Stimulated activated CD4-positive, alpha-beta T cell treated with anti-CD3 and anti-CD28 coated beads, TNF-alpha, amount 100 ng/mL, for 24 hours (primary cell): ENCODE measurements around the gene WDR83.
A peak's percentile ranks its signal among the peaks of the same experiment; 100 is the strongest.
"Not testable (repeated sequence)": the region's sequence is repeated elsewhere in the genome, so short reads cannot be mapped to it uniquely, and the experiment has no call there.

Experiments used
- DNase-seq, 3 experiments: peaks; one replicate each; pipeline ENCODE4 v3.0.0-alpha.2; 2020; ENCODE audit warnings: low read depth in 3 of 3

Gene WDR83

DNA sequence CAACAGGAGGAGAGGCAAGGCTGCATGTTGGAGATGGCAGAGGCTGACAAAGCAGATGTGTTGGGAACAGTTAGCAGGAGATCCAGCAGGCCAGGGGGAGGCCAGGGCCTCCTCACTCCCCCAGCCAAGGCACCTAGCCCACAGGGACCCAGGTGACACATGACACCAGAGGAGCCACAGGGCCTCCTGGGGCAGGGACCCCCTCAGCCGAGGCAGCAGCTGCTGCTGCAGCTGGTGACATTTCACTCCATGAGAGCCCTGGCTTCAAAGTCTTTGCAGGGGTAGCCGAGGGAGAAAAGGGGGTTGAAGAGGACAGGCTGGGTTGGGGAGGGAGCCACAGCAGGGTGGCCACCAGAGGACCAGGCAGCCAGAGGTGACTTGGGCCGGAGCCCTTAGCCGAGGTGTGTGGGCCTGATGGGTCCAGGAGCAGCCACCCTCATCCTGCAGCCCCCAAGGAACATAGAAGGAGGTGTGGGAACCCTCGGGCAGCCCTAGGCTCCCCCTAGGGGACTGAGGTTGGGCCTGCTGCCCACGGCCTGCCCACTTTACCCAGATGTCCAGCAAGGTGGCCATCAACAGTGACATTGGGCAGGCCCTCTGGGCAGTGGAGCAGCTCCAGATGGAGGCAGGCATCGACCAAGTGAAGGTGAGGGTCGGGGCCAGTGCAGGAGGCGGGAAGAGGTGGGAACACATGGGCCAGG, 21.0 kb downstream of the WDR83 start, which contains the start of gene GNG14:
Gene GNG14, plus strand, starts transcription at position 503 of the 701 bp plus-strand sequence. Its CDS starts 51 bp downstream, at position 554.
- DNase-seq, result no peak

DNA sequence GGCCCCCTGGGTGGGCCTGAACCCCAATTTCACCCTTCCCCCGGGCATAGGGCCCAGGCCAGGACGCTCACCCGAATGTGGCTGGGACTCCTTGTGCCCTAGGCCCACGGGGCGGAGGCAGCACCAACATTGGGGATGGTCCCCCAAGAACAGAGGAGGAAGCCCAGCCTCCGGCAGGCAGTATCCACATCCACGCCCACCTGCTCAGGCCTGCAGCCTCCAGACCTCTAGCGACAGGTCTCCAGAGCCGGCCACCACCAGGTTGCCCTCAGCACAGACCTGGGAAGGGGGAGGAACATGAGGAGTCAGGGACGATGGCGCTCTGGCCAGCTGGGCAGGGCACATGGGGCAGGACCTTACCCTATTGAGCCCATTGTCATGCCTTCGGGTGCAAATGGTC, 22.4 kb downstream of the WDR83 start:
- no peak for DNase-seq

DNA sequence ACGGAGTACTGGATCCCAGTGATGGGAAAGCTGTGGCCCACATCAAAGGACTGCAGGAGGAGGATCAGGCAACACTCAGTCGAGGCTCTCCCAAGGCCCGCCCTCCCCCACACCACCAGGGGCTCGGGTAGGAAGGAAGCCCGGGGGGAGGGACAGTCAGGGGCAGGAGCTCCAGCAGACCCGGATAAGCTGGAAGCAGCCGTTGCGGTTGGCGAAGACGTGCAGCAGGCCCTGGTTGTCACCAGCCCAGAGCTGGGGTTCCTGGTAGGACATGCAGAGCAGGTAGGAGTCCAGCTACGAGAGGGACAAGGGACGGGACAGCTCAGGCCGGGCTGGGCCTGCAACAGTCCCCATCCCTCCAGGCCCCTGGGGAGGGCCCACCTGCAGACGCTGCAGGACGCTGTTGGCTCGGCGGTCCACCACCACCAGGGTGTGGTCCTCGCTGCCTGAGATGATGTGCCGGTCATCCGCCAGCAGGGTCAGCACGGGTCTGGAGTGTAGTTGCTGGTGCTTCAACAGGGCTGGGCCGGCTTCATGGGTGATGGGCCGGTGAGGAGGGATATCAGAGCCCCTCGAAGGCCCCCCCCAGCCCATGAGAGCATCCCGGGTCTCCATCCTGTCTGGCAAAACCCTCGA, 23.1 kb downstream of the WDR83 start:
- no peak for DNase-seq

DNA sequence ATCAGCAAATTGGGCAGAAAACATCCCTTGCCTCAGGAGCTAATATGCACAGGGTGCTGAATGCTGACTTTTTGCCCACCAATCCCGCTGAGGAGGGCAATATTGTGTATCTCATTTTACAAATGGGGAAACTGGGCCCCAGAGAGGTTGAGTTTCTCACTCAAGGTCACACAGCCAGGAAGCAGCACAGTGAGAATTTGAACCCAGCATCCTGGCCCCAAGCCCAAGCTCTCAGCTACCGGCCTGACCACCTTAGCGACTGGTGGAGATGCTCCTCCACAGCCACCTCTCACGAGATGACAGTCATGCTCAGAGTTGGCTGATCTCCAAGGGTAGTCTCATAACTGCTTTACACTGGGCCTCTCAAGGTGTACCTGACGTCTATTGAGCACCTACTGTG, 26.4 kb downstream of the WDR83 start:
- no peak for DNase-seq

DNA sequence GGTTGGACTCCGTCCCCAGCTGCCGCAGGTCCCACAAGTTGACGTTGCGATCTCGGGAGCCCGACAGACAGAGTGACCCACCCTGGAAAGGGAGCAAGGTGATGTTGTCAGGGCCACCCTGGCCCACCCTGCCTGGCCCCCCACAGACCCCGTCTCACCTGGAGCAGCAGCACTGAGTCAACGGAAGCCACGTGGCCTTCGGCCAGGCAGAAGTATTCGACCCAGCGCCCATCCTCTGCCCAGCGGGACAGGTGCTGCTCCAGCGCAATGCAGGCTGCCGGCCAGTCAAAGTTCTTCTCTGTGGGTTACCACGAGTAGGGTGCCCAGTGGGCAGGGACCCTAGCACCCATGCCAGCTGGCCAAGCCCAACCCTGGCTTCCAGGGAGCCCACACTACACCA, 28.0 kb downstream of the WDR83 start:
- no peak for DNase-seq

DNA sequence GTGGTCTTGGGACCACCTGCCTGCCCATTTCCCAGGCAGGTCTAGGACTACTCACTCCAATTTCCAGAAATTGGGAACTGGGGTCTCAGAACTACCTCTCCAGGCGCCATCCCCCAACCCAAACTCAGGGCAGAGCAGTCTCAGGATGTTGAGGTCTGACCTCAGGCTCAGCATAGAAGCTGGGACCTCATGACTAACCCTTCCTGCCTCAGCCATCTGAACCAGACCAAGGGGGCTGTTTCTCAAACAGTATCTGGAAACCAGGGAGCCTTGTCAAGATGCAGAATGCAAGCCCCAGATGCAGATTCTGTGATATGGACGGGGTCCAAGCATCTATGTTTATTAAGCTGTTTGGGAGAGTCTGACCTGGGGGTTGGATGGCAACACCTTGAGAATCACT, 28.5 kb downstream of the WDR83 start:
- no peak for DNase-seq

DNA sequence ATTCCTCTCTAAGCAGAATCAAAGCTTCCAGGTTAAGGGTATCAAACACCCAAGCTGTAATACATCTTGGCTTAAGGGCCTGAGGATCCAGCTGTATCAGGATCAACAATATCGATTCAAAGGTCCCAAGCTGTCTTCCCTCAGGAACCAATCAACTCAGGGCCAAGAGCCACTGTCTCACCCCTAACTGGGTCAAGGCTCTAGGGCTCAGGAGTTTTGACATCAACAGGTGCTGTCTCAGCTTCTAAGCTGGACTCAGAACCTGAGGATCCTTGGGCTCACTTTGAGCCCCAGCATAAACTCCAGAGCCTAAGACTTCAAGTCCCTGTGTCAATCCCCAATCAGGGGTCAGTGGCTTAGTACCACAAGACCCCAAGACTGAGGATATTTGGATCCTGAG, 28.9 kb downstream of the WDR83 start:
- DNase-seq, result no peak

DNA sequence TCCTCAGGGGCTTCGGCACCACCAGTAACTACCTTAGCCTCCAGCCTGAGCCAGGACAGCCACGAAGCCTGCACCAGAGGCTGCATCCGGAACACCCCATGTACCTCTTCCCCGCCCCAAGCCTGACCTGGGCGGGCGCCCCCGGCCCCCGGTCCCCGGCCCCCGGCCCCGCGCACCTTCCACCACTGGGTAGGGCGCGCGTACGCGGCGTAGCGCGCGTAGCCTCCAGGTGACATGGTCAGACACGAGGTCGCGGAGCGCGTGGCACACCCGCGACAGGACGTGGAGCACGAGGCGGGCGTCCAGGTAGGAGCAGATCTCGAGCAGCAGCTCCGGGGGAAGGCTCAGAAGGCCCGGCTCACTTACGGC, 29.4 kb downstream of the WDR83 start:
- DNase-seq, result no peak

DNA sequence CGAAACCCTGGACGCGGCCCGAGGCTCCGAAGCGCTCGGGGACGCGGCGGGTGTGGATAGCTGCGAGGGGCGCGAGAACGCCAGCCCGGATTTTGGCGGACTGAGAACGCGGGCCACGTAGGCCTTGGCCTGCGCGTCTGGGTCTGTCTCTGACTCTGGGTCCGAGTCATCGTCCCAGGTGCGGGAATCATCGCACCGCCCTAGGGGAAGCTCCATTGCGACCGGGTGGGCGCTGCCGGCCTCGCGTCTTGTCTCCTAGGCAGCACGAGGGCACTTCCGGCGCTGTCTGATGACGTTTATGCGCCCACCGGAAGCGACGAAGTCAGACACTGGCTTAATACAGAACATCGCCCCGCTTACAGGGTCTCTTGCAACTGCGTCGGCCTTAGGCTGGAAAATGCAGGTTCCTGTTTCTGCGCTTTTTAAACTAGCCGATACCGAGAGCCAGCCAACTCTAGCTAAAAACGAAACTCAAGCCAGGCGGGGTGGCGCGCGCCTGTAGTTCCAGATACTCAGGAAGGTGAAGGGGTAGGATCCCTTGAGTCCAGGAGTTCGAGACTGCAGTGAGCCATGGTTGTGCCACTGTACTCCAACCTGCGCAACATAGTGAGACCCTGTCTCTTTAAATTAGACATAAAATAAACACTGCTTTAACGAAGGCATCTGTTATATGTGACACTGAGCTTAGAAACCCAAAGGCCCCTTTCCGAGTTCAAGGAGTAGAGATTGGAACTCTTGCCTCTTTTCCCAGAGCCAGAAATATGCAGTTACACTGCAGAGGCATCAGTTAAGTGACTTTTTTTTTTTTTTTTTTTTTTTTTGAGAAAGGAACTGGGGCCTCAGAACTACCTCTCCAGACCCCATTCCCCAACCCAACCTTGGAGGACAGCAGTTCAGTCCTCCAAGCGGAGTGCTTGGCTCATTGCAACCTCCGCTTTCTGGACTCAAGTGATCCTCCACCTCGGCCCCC, 30.0 kb downstream of the WDR83 start, which contains the start of gene FBXW9:
Gene FBXW9, minus strand, starts transcription at position 266 of the 970 bp plus-strand sequence. Its CDS starts 50 bp downstream, at position 216.
- peak; percentile 95 to 97 (median 97) for DNase-seq

DNA sequence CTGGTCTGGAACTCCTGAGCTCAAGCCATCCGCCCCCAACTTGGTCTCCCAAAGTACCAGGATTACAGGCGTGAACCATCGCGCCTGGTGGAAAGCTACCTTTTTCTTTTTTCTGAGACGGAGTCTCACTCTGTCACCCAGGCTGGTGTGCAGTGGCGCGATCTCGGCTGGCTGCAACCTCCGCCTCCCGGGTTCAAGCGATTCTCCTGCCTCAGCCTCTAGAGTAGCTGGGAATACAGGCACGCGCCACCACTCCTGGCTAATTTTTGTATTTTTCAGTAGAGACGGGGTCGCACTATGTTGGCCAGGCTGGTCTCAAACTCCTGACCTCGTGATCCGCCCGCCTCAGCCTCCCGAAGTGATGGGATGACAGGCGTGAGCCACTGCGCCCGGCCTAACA, 30.8 kb downstream of the WDR83 start:
- not testable (repeated sequence) for DNase-seq

DNA sequence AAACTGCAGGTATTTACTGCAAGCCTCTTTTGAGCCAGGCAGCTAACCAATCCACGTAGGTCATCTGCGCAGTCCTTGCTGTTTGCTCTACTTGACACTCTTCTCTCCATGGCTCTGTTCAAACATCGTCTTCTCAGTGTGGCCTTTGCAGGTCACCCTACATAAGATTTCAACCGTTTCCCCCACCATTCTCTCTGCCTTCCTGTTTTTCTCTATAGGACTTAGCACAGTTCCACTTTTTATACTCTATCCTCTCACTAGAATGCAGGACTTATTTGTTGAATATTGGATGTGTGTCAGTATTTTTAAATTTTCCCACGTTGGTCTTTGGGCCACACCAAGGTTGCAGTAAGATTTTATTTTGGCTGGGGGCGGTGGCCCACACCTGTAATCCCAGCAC, 31.5 kb downstream of the WDR83 start:
- no peak for DNase-seq

DNA sequence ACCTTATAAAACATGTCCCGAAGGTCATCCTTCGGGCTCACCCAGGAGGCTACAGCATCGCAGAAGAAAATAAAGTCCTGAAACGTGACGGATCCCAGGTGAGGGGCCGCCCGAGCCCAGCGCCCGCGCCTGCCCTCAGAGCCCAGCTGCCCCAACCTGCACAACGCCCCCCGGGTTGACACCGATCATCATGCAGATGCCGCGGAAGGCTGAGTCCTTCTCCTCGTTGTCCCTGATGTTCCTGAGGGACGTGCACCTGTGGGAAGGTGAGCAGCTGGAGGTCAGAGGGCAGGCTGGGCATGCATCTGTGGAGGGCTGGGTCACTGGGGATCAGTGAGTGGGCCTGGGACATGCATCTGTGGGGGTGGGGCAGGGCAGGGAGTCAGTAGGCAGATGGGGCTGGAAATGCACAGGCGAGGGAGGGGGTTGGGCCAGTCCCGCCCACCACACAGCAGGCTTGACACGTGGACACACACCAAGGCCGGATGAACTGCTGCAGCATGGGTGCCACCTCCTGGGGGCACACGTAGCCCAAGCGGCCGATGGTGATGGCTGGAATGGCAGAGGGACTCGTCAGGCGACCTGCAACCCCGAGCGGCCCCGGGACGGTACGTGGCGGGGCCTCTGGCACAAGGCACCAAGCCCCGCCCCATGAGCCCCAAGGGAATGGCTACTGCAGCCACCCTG, 35.1 kb downstream of the WDR83 start:
- no peak for DNase-seq

DNA sequence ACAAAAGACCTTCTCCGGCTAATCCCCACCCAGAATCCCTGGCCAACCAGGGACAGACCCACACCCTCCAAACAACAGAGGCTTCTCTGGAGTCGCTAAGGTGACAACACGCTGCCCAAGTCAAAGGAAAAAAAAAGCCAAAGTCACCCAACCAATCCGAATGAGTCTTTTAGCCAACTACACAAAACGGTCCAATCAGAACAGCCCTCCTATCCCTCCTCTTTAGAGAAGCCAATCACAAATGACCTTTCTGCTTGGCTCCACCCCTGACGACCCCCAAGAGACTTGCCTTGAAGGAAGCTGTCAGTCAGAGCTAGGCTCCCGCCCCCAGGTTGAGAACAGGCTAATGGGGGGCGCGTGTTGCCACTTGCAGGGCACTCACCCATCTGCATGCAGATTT, 36.4 kb downstream of the WDR83 start:
- no peak for DNase-seq

DNA sequence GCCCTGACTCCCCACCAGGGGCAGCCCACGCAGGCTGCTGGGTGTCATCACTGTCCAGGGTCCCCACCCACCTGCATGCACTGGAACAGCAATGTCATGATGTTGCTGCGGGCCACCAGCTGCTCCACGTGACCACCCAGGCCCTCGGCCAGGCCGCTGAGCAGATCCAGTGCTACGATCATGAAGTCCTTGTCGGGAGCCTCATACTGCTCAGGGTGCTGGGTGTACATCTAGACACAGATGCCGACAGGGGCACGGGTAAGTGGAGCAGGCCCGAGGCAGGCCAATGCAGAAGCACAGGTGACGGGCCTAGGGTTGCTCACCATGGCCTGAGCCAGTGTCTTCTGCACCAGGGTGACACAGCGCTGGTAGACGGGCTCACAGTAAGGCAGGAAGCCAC, 38.6 kb downstream of the WDR83 start:
- no peak for DNase-seq

DNA sequence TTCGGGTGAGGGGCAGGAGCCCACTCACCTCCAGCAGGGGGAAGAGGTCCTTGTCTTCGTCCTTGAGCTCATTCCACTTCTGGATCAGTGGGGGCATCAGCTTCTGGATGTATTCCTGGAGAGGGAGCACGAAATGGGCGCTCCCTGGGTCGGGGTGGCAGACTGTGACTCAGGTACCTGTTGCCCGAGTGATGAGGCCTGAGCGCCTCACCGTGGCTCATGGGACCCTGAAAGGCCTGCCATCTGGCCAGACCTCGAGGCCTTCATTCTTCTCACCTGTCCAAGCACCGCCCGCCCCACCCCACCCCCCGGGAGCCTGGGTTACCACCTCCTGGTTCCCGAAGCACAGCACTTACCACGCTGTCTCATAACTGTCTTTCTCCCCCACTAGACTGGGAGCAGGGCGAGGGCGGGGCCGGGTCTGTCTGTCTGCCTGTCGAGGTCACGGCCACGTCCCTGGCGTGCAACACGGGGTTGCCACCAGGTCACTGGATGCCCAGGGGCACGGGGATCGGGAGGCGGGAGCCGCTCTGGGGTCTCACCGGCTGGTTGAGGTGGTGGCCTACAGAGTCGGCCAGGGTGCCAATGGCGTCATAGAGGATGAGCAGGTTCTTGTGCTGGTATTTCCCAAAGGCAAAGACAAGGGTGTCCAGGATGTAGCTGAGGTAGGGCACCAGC, 39.2 kb downstream of the WDR83 start:
- DNase-seq, result no peak

DNA sequence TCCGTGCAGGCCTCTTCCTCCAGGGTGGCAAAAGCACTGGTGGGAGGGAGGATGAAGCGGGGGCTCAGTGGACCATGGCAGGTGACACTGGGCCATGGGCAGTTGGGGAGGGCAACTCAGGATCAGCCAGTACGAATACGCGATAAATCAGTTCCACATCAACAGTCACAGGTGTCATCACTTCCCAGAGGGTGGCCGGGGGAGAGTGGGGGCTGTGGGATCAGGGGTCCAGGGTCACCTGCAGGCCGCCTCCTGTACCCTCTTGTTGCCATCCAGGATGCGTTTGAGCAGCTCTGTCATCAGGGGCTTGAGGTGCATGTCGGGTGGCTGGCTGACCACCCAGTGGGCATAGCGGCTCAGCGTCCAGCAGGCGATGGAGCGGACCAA, 39.7 kb downstream of the WDR83 start:
- no peak for DNase-seq

DNA sequence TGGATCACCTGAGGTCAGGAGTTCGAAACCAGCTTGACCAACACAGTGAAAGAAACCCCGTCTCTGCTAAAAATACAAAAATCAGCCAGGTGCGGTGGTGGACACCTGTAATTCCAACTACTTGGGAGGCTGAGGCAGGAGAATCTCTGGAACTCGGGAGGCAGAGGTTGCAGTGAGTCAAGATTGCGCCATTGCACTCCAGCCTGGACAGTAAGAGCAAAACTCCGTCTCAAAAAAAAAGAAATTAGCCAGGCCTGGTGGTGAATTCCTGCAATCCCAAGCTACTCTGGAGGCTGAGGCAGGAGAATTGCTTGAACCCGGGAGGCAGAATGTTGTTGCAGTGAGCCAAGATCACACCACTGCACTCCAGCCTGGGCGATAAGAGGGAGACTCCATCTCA, 42.0 kb downstream of the WDR83 start:
- no peak for DNase-seq

DNA sequence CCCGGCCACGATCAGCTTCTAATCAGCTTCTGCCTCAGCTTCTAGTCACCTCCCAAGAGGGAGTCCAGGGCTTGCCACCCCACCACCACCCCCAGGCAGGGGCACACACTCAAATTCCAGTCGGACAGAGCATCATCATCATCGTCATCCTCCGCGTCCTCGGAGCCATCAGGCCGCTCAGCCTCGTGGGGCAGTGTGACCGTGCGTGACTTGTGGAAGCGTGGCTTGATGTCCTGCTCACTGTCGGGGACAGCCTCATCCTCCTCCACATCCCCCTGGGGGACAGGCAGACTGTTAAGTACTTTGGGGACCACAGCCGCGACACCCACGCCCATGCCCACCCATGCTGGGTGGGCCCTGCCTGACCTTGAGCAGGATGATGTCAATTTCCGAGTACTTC, 44.6 kb downstream of the WDR83 start:
- DNase-seq, result no peak

DNA sequence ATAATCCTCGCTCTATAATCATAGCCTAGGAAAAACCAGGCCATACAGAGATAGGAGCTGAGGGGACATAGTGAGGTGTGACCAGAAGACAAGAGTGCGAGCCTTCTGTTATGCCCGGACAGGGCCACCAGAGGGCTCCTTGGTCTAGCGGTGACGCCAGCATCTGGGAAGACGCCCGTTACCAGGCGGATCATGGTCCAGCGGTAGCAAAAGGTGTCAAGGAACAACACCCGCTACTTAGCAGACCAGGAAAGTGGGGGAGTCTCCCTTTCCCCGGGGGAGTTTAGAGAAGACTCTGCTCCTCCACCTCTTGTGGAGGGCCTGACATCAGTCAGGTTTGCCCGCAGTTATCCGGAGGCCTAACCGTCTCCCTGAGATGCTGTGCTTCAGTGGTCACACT, 45.5 kb downstream of the WDR83 start:
- DNase-seq, result not testable (repeated sequence)

DNA sequence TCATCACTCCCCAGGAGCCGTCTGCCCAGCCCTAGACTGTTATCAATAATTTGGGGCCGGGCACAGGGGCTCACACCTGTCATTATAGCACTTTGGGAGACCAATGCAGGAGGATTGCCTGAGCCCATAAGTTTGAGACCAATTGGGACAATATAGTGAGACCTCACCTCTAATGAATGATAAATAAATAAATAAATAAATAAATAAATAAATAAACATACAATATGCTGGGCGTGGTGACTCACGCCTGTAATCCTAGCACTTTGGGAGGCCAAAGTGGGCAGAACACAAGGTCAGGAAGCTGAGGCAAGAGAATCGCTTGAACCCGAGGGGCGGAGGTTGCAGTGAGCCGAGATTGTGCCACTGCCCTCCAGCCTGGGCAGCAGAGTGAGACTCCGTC, 46.7 kb downstream of the WDR83 start:
- DNase-seq, result not testable (repeated sequence)

DNA sequence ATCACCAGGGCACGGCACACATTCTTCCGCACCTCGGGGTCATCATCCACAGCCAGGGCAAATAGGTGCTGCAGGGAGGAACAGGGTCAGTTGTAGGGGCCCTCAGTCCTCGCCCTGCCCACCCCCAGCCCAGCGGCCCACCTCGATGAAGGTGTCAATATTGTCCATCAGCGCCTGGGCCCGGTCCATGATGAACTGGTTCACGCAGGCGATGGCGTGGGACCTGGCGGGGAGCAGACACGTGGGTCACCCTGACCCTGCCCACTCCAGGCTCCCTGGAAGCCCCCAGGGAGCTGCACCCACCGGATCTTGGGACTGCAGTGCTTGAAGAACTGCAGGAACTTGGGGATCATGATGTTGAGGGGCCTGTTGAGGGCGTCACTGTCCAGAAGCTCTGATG, 48.5 kb downstream of the WDR83 start:
- DNase-seq, result no peak
